Upper lobe of right lung (tissue), 1 donor: Measurements from ENCODE around the gene CCDC88B. TPM values are rescaled to one million over a fixed set of nuclear protein-coding genes. Genes with fewer than 3 reads are reported as not detected.
A peak's percentile ranks its signal among the peaks of the same experiment; 100 is the strongest.
"Not testable (repeated sequence)": the region's sequence is repeated elsewhere in the genome, so short reads cannot be mapped to it uniquely, and the experiment has no call there.

Source experiments
- ATAC-seq: fragments of 200-7000 bp; cut with Tn5 transposase; one replicate; pipeline ENCODE4 v1.9.1; 2020; ENCODE audit warnings: mild to moderate bottlenecking, moderate library complexity
- DNase-seq: peaks from one replicate; pipeline ENCODE4 v3.0.0-alpha.2; 2020
- H3K27ac ChIP-seq: fragments of 200-600 bp; one replicate; pipeline ENCODE4 v1.8.0; 2022
- H3K27me3 ChIP-seq: fragments of 200-600 bp; one replicate; pipeline ENCODE4 v1.8.0; 2022; ENCODE audit warnings: mild to moderate bottlenecking
- H3K36me3 ChIP-seq: fragments of 200-600 bp; one replicate; pipeline ENCODE4 v1.8.0; 2022
- H3K4me1 ChIP-seq: fragments of 200-600 bp; one replicate; pipeline ENCODE4 v1.8.0; 2022
- H3K4me3 ChIP-seq: fragments of 200-600 bp; one replicate; pipeline ENCODE4 v1.8.0; 2022; ENCODE audit warnings: mild to moderate bottlenecking
- H3K9me3 ChIP-seq: fragments of 200-600 bp; one replicate; pipeline ENCODE4 v1.8.0; 2022
- CTCF ChIP-seq: fragments of 200-600 bp; IDR thresholded peaks from one replicate; pipeline ENCODE4 v1.8.0; 2022; ENCODE audit warnings: antibody characterized with exemption
- intact Hi-C: fragments of 100-400 bp; cut with DNase I; formaldehyde crosslinking; loops from one replicate; pipeline ENCODE4 v1.11.0; 2022
- total RNA-seq: library from RNA; stranded (reverse); fragmentation: NEBNext Ultra II Directional; extraction: Animal tissue kit (Norgen Biotek cat#: 25700); gene quantifications from one replicate; pipeline ENCODE4 v1.2.1, GENCODE V29; 2021
- donor health status: DM: no; HTN: yes; CAD: no; lungs with severe emphysema.

CCDC88B gene
- total RNA-seq, 1 donor from 2014 or later, result 20.7 TPM

DNA sequence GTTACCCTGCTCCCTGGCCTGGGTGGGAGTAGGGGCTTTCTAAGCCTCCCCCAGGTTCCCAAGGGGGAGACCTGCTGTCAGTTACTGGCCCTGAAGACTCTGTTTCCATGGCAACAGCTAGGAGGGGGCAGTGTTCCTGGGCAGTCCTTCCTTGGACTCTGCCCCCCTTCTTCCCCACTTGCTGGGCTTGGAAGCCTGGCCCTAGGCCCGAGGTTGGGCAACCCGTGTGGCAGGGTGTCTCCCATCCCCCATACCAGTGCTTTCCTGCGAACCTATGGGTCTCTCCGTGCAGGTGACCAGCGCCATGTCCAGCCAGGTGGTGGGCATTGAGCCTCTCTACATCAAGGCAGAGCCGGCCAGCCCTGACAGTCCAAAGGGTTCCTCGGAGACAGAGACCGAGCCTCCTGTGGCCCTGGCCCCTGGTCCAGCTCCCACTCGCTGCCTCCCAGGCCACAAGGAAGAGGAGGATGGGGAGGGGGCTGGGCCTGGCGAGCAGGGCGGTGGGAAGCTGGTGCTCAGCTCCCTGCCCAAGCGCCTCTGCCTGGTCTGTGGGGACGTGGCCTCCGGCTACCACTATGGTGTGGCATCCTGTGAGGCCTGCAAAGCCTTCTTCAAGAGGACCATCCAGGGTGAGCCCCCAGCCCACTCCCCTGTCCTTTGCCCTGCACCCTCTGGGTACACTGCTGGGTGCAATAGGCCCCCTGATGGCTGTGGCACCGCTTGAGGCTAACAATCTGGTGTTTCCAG is 33.0 kb upstream of the CCDC88B start:
- peak overlapping the region; percentile 70 for H3K4me3 ChIP-seq
- H3K36me3 ChIP-seq, result peaks cover 7% of the 10 kb centered on the region
- peak; percentile 86 for DNase-seq
- H3K9me3 ChIP-seq, result no peaks in the 10 kb centered on the region
- ATAC-seq, result peak; percentile 1
- intact Hi-C loops, result no loop called here
- no peaks in the 10 kb centered on the region for H3K27me3 ChIP-seq
- TF ChIP-seq CTCF, result no peak
- H3K4me1 ChIP-seq, result peaks cover 18% of the 10 kb centered on the region
- H3K27ac ChIP-seq, result peak overlapping the region; percentile 85

DNA sequence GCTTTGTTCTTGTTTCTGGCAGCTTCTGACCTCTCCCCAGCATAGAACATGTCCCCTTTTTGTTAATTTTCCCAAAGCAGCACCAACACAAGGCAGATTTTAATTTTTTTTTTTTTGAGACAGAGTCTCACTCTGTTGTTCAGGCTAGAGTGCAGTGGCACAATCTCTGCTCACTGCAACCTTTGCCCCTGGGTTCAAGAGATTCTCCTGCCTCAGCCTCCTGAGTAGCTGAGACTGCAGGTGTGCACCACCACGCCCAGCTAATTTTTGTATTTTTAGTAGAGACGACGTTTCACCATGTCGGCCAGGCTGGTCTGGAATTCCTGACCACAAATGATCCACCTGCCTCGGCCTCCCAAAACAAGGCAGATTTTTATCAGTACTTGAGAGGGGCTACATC is 32.2 kb upstream of the CCDC88B start:
- H3K27me3 ChIP-seq, ATAC-seq, DNase-seq, H3K9me3 ChIP-seq, H3K36me3 ChIP-seq, H3K4me3 ChIP-seq, H3K27ac ChIP-seq, intact Hi-C loops: not testable (repeated sequence)
- H3K4me1 ChIP-seq, result peaks cover 18% of the 10 kb centered on the region

DNA sequence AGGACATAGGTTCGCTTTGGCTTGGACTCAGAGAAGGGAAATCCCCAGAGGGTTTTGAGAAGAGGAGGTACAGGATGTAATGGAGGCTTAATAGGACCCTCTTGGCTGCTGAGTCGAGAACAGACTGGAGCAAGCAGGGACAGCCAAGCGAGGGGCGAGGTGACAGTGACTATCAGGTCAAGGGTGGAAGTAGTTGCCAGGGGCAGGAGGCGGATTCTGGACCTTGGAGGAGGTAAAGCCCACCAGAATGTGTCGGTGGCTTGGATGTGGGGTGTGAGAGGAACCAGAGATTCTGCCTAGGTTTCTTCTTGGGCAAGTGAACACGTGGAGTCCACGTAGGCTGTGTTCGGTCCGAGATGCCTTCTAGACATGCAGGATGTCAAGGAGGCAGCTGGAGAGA is 27.1 kb upstream of the CCDC88B start:
- H3K9me3 ChIP-seq, result no peaks in the 10 kb centered on the region
- no peaks in the 10 kb centered on the region for H3K27me3 ChIP-seq
- peaks cover 11% of the 10 kb centered on the region for H3K4me1 ChIP-seq
- no peak for ATAC-seq
- no peak for DNase-seq
- H3K36me3 ChIP-seq, result peaks cover 26% of the 10 kb centered on the region
- no peak for TF ChIP-seq CTCF
- H3K4me3 ChIP-seq, result no peak overlapping the region
- H3K27ac ChIP-seq, result peak overlapping the region; percentile 36
- intact Hi-C loops, result no loop called here

GRCh38 chr11:64313491-64314145 is 26.4 kb upstream of the CCDC88B start:
- DNase-seq, result peak; percentile 69
- no peak for TF ChIP-seq CTCF
- no peaks in the 10 kb centered on the region for H3K27me3 ChIP-seq
- H3K9me3 ChIP-seq, result no peaks in the 10 kb centered on the region
- H3K4me3 ChIP-seq, result peak overlapping the region; percentile 8
- peaks cover 11% of the 10 kb centered on the region for H3K4me1 ChIP-seq
- H3K27ac ChIP-seq, result peak overlapping the region; percentile 36
- intact Hi-C loops, result no loop called here
- no peak for ATAC-seq
- H3K36me3 ChIP-seq, result peaks cover 24% of the 10 kb centered on the region

DNA sequence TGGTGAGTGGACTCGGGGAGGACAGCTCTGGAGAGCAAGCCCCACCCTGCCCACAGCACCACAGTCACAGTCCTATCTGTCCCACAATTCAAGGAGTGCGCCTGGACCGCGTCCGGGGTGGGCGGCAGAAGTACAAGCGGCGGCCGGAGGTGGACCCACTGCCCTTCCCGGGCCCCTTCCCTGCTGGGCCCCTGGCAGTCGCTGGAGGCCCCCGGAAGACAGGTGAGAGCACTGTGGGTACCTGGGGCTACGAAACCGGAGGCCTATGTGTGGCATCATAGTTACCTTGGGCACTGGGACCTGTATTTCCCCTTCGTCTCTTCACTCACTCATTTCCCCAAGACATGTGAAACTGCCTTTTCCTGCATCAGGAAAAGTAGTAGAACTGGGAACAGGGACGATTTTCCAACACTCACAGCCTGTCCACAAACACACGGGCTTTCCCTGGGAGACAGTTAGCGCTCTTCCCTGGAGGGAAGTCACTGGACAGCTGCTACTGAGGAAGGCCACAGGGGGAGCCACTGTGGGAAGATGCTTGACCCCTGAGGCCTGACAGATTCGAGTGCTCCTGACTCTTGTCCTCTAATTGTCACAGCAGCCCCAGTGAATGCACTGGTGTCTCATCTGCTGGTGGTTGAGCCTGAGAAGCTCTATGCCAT is 25.7 kb upstream of the CCDC88B start:
- Histone ChIP-seq H3K27me3 (no peaks in the 10 kb centered on the region), H3K36me3 (peaks cover 24% of the 10 kb centered on the region), H3K27ac (peak overlapping the region; percentile 36), H3K4me3 (no peak overlapping the region), H3K9me3 (no peaks in the 10 kb centered on the region), H3K4me1 (peaks cover 16% of the 10 kb centered on the region)
- no peak for DNase-seq
- no peak for ATAC-seq
- intact Hi-C loops, result no loop called here
- TF ChIP-seq CTCF, result no peak
